GM10266 (cell line): ENCODE measurements around the gene BARHL1.

Experiments
- DNase-seq: peaks from one replicate; pipeline ENCODE4 v3.0.0; 2012; ENCODE audit errors: extremely low spot score
- TF ChIP-seq, protein P1 (sequence below): IDR thresholded peaks from 2 replicates; pipeline ENCODE4 v1.5.1; 2012; ENCODE audit warnings: mild to moderate bottlenecking, low read depth; ENCODE audit not compliant: control insufficient read depth, insufficient read depth; ENCODE audit errors: missing control alignments

Gene BARHL1

GRCh38 chr9:132582276-132582785 lies at the start of gene BARHL1:
BARHL1 (plus strand) TSS chr9:132582606; CDS start chr9:132582798, 192 bp downstream.
- no peak for DNase-seq
- TF ChIP-seq, protein P1, sequence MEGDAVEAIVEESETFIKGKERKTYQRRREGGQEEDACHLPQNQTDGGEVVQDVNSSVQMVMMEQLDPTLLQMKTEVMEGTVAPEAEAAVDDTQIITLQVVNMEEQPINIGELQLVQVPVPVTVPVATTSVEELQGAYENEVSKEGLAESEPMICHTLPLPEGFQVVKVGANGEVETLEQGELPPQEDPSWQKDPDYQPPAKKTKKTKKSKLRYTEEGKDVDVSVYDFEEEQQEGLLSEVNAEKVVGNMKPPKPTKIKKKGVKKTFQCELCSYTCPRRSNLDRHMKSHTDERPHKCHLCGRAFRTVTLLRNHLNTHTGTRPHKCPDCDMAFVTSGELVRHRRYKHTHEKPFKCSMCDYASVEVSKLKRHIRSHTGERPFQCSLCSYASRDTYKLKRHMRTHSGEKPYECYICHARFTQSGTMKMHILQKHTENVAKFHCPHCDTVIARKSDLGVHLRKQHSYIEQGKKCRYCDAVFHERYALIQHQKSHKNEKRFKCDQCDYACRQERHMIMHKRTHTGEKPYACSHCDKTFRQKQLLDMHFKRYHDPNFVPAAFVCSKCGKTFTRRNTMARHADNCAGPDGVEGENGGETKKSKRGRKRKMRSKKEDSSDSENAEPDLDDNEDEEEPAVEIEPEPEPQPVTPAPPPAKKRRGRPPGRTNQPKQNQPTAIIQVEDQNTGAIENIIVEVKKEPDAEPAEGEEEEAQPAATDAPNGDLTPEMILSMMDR, result no peak

- no peak for DNase-seq
Measured at GRCh38 chr9:132534832-132535231, 47.6 kb upstream of the BARHL1 start.

DNA sequence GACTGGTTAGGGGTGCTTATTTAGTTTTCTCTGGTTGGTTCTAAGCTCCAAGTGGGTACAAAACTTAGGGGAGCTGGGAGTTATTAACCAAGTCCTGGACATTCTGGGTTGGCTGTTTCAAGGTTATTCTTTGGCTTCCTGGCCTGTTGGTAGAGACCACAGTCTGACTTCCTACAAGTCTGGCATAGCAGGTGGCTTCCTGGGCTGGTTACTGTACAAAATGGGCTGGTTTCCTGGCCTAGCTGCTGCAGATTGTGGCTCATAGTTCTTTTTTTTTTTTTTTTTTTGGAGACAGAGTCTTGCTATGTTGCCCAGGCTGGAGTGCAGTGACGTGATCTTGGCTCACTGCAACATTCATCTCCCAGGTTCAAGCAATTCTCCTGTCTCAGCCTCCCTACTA lies 46.3 kb upstream of the BARHL1 start:
- DNase-seq, result no peak
- TF ChIP-seq, protein P1, result no peak

More at GRCh38 chr9:132534832-132535231, 47.6 kb upstream of the BARHL1 start:
- TF ChIP-seq, protein P1, result no peak

DNA sequence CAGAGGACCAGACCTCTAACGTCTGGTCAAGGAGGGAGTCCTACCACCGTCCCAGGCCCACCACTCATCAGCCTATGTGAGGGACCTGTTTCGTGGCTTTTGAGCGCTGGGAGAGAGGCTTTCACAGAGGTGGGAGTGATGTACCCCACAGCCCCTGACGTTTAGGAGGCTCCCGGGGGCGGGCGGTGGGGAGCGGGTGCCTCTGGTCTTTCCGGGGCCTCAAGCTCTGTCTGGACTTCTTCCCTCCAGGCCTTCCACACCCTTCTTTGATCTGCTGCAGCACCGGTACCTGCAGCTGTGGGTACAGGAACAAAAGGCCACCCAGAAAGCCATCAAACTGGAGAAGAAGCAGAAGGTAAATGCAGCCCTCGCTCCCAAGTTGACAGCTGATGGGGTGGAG lies 45.1 kb upstream of the BARHL1 start:
- DNase-seq, result no peak
- TF ChIP-seq, protein P1, result no peak

DNA sequence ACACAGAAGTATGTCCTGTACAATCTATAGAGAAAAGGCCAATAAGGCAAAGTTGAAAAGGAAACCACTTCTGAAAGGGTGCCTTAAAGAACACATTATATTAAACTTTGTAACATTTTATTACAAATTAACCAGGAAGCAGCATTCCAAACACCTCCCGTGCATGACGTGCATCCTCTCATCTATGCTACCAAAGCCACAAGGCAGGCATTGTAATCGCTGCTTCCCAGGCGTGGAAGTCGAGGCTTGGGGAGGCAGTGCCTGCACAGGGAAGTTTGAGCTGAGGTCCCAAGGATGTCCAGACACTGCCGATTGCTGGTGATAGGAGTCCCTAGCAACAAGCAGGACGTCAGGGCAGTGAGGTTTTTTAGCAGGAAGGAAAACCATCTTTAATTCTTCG lies 44.3 kb upstream of the BARHL1 start:
- DNase-seq, result no peak
- TF ChIP-seq, protein P1, result no peak

GRCh38 chr9:132539096-132539495 lies 43.3 kb upstream of the BARHL1 start:
- no peak for DNase-seq
- TF ChIP-seq, protein P1, result no peak

DNA sequence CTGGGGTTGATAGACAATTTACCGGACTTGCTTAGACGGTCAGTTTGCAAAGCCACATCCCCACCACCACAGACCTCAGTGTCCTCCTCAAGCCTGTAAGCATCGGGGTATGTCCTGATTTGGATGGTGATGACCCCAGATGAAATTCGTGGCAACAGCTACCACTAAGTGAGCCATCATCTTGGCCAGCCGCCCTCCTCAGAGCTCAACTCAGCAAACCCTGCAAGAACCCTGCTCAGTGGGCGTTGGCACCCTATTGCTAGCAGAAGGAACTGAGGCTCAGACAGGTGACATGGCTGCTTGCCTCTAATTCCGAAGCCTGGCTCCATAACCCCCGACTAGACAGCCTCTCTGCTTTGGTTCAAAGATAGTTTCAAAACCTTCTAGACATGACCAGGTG lies 41.4 kb upstream of the BARHL1 start:
- TF ChIP-seq, protein P1, result no peak
- DNase-seq, result no peak
